ENCODE results near the gene TMEM267.

The TMEM267 gene

DNA sequence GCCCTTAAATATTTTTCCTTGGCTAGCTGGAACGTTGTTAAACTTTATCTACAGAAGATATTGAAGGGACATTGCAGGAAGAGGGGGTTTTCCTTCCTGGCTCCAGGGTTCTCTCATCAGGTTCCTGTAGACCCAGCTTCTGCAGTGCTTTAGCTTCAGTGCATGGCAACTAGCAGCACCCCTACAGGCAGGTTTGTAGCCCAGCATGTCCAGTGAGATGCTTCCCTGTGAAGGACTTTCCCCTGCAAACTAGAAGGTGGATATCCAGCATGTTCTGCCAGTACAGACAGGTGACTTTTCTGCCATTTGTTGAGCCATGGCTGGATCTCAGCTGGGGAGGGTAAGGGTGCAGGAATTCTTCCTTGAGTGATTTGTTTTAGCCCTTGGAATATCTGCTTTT lies 81.8 kb downstream of the TMEM267 start:
- no peak for DNase-seq

DNA sequence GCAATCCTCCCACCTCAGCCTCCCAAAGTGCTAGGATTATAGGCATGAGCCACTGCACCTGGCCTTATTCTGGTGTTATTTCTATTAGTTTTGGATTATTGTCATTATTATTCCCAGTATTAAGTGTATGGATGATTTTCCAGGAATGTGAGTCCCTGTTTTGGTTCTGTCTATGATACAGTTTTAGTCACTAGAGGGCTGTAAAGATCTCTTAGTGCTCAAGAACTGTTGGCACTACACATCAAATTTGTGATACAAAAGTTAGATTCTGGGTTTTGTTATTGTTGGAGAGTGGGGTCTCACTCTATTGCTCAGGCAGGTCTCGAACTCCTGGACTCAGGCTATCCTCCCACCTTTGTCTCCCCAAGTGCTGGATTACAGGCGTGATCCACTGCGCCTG lies 83.6 kb downstream of the TMEM267 start:
- DNase-seq, result no peak

DNA sequence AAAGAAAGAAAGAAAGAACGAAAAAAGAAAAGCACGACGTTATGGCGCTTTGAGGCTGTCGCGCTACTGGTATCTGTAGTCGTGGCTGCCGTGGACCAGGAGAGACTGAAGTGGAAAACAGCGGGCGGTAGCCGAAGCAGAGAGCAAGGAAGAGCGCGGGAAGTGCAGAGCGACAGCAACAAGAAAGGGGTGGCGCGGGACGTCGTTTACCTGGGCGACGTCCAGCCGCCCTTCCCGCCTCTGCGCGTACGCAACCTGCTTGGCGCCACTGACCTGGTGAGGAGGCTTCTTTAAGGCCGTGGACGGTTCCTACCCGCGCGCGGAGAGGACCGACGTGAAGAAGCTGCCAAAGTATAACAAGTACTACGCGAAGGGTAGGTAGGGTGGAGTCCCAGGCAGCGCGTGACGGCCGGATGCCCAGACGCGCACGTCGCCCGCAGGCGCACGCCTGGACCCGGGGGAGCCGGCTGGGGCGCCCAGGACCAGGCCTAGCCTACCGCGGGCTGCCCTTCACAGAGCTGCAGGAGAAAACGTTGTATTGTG lies 86.8 kb downstream of the TMEM267 start:
- peak; percentile 84 for DNase-seq

Data from DMS79 treated with DMSO at 0.1 percent for 48 hours (cell line).